Measurements from ENCODE around the gene MRPL19.

Gene MRPL19

GRCh38 chr2:75736276-75736675, 89.7 kb downstream of the MRPL19 start:
- no peak for DNase-seq (ENCODE audit: low read depth, low spot score)

GRCh38 chr2:75737961-75738360, 91.4 kb downstream of the MRPL19 start:
- no peak for DNase-seq (ENCODE audit: low read depth, low spot score)

Data from brain pericyte (primary cell).